Epithelial cell of prostate (primary cell): Measurements from ENCODE around the gene TYW5.

Source experiments
- DNase-seq: peaks from one replicate; pipeline ENCODE4 v3.0.0-alpha.2; 2011; ENCODE audit warnings: low read depth, low spot score
- H3K27ac ChIP-seq: fragments of 450-650 bp; 2 replicates; pipeline ENCODE4 v1.5.1; 2017; ENCODE audit warnings: mild to moderate bottlenecking

Gene TYW5, protein sequence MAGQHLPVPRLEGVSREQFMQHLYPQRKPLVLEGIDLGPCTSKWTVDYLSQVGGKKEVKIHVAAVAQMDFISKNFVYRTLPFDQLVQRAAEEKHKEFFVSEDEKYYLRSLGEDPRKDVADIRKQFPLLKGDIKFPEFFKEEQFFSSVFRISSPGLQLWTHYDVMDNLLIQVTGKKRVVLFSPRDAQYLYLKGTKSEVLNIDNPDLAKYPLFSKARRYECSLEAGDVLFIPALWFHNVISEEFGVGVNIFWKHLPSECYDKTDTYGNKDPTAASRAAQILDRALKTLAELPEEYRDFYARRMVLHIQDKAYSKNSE

DNA sequence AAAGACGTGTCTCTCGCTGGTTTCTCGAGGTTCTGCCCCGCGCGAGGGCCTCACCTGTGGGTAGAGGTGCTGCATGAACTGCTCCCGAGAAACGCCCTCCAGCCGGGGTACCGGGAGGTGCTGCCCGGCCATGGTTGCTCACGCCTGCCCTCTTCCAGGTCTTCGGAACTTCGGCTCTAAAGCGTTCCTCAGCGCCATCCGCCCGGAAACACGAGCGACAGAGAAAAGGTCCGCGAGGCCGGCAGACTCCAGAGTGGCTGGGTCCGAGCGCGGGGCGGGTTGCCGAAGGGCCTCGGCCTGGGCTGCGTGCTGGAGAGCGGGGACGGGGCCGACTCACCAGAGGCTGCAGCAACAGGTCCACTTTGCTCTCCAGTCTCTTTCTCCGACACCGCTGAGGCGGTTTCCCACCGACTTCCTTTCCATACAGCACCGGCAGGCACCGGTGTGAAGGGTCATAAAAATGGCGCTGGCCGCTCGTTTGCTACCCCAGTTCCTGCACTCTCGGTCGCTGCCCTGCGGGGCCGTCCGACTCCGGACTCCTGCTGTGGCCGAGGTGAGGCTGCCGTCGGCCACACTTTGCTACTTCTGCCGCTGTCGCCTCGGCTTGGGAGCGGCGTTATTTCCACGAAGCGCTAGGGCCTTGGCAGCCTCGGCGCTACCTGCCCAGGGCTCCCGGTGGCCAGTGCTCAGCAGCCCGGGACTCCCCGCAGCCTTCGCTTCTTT is at the start of gene TYW5, which contains the start of gene MAIP1:
Gene TYW5, minus strand, starts transcription at position 153 of the 723 bp plus-strand sequence. Its CDS starts 21 bp downstream, at position 132.
Gene MAIP1, plus strand, starts transcription at position 244 of the 723 bp plus-strand sequence. Its CDS starts 217 bp downstream, at position 461.
- peak within 1 kb of the TSS; percentile 88 for H3K27ac ChIP-seq
- peak; percentile 53 for DNase-seq

DNA sequence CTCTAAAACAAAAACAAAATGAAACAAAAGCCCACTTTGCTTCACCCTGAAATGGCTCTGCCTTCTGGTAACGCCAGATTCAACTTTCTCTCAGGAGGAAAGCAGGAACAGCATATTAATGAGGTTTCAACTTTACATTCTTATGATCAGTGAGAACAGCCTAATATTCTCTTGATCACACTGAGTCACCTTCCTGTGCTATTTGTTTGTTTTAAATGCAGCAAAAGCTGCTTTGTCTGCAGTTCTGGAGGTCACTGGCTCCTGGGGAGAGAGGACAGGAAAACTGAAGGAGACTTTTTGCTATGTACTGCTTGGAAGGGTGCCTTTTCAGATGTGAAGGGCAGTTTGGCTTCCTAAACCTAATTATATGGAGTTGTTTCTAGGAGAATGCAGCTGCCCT is 48.2 kb upstream of the TYW5 start:
- DNase-seq, result no peak
- H3K27ac ChIP-seq, result no peak overlapping the region

DNA sequence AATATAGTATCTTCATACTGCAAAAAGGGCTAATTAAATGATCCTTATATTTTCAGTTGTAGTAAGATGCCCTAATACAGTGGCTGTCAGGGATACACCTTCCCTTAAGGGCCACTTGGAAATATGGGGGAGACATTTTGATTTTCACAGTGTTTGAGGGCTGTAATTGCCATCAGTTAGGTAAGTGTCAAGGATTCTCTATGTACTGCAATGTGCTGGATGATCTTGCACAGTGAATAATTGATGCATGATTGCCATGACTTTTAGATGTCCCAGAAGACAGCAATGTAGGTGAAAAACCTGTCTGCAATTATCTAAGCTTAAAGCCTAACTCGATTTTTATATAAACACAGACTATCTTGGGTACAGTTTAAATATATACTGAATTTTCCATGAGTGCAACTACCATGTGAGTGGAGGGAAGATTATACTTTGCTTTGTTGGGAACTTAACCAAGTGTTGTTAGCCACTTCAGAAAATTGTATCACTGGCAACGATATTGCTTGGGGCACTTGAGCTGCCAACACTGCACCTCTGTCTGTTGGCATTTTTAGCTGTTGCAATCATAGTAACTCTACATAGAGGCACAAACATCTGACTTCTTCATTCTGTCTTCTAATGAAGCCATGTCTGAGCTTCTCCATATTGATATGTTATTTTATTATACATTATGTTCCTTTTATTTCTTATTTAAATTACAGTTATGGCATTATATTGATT is 45.3 kb upstream of the TYW5 start:
- no peak overlapping the region for H3K27ac ChIP-seq
- DNase-seq, result no peak

DNA sequence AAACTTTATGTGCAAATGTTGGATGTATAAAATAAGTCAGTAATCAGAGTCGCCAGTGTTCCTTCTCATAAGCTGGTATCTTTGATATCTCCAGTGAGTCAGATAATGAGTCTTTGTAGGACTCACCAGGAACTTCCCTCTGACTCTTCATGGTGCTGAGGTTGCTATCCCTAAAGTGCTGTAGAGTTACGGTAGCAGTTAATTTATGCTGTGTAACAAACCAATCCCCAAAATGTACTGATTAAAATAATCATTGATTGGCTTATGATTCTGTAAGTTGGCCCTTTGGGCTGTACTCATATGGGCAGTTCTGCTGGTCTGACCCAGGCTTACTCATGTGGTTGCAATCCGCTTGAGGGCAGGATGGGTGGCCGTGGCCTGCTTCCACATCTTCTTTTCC is 43.9 kb upstream of the TYW5 start:
- H3K27ac ChIP-seq, result no peak overlapping the region
- DNase-seq, result no peak

DNA sequence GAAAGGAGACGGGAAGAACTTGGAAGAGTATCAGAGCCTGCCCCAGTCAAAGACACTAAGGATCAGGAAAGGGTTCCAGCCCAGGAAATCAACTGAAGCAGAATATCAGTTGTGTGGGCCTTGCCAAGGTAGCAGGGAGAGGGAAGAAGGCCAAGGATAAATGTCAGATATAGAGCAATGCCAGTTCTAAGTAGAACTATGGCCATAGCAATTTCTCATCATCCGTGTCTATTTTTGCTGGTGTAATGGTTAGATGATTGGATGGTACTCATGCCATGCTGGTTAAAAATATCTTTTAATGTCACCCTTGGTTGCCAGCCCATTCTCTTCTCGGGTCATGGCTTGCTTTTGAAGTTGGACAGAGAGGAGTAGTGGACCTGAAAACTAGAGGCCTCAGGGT is 42.0 kb upstream of the TYW5 start:
- H3K27ac ChIP-seq, result no peak overlapping the region
- DNase-seq, result no peak

DNA sequence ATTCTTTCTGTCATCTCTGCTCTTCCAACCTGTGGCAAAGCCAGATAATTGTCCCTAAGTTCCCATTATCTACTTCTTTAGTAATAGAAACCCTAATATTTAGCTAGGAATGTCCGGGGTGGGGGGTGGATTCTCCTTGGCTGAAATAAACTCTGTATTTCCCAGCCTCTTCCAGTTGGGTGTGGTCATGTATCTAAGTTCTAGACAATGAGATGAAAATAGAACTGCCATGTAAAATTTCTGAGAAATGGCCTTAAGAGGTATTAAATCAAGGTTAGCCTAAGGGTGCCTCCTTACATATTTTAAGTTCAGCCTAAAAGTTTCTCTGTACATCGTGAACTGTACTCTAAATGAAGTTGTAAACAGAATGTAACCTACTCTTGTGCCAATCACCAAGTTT is 39.6 kb upstream of the TYW5 start:
- no peak overlapping the region for H3K27ac ChIP-seq
- no peak for DNase-seq

DNA sequence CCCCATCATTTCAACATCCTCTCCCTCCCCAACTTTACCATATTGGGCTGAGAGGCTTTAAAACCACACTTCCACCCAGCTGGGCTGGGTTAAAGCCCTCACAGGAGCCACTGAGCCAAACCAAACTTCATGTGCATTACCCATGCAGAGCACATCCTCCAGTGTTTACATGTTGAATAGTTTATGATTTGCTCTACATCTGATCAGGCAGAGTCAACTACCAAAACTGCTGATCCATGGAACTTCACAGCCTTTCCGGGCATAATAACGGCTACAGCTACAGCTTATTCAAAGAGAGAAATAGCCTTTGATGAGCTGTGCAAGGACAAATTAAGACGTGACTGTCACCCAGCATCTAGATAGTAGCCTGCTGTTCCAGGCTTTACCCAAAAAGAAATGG is 39.1 kb upstream of the TYW5 start:
- H3K27ac ChIP-seq, result no peak overlapping the region
- DNase-seq, result no peak

DNA sequence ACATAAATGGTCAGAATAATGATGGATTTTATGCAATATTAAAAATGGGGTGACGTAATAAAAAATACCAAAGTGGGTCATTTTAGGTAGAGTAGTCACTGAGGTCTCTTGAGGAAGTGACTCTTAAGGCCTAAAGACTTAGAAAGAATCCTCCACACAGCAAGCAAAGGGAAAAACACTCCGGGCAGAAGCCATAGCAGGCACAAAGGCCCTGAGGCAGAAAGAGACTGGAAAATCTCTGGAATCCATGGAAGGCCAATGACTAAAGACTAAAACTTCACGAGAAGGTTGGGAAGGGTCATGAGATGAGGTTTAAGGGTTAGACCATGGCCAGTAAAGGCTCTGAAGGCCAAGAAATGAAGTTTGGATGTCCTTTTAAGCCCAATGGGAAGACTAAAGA is 37.0 kb upstream of the TYW5 start:
- DNase-seq, result no peak

DNA sequence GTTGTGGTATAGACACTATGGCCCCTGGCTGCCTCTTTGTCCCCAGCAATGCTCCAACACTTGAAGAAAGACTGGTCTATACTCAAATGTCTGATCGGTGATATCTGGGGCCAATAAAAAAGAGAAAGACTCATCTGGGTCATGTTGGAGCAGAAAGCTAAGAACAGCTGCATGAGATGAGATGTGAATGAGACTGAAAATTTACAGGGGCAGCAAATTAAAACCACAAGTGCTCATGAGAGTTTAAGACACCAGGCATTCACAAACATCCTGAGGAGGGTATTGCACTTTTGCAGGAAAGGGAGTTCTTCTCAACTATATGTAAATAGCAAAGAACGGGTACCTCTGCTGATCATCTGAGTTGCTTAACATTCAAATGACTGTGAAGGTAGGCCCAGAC is 36.4 kb upstream of the TYW5 start:
- DNase-seq, result no peak
- no peak overlapping the region for H3K27ac ChIP-seq

More for the DNA sequence above, 37.0 kb upstream of the TYW5 start:
- no peak overlapping the region for H3K27ac ChIP-seq

DNA sequence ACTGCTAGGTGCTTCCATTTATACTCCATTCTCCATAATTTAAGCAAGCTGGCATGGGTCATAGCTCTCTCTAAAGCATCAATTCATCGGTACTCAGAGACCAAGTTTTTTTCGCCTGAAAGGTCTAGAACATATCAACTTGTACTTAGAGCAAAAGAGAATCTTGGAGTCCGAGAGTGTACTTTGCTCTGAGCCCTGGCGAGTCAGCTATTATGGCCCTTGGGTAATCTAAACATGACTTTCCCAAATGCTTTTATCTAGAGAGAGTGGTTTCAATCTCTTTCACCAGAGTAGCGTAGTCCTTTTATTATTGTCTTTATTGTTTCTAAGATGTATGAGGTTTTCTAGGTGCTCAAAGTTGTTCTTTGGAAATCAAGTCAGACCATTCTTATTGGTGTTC is 34.5 kb upstream of the TYW5 start:
- no peak for DNase-seq
- no peak overlapping the region for H3K27ac ChIP-seq

DNA sequence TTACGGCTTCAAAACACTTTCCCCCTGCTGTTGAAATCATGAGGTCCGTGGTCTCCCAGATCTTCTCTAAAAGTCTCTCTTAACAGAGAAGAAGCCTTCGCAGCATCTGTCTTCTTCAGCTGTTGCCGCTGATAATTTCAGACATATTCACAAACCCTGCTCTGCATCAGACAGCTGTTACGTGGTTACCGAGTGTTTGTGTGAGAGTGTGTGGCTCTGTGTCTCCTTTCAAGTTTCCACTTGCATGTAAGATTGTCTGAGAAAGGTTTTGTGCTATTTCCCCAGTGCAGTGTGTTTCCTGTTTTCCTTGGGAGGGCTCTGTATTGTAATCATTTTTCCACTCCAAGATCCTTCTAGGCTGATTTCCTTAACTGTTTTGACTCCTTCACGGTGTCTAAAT is 32.9 kb upstream of the TYW5 start:
- no peak for DNase-seq
- peak overlapping the region; percentile 8 for H3K27ac ChIP-seq

DNA sequence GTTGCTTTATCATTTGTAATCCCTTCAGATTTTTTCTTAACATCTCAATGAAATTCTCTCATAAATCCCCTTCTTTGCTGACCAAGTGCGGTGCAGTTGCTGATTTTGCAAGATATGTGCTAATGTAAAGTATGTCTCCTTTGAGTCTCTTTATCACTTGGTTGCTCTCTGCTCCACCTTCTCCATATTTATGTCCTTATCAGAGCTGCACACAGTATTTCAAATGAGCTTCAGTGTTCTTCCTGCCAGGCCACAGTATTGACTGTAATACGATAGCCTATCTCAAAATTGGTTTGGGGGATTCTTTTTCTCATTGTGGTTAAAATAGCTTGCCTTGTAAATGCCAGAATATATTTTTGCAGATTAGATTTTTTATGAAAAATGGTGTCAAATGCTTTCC is 32.3 kb upstream of the TYW5 start:
- H3K27ac ChIP-seq, result no peak overlapping the region
- DNase-seq, result no peak

DNA sequence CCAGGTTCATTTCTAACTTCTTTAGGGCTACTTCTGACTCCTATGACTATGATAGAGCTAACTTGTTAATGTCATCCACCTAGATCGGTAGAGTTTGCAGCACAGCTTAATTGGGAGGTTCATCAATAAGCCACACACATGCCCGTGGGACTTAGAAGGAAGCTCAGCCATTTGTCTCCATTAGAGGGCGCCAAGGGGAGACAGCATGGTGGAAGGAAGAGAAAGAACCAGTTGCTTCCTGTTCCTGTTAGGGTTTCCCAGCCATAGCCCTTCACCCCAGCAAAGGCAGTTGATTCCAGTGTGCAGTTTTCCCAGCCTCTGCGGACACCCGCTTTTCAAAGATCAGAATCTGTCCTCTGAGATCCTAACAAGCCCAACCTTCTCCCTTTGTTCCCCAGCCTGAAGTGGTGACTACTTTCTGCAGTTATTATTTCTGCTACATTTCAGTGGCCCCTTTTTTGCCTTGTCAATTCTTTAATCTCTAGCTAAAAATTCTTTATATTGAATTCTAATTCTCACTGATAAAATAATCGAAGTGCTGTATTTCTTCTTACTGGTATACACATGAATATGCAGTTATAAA is 30.4 kb upstream of the TYW5 start:
- no peak overlapping the region for H3K27ac ChIP-seq
- DNase-seq, result no peak

DNA sequence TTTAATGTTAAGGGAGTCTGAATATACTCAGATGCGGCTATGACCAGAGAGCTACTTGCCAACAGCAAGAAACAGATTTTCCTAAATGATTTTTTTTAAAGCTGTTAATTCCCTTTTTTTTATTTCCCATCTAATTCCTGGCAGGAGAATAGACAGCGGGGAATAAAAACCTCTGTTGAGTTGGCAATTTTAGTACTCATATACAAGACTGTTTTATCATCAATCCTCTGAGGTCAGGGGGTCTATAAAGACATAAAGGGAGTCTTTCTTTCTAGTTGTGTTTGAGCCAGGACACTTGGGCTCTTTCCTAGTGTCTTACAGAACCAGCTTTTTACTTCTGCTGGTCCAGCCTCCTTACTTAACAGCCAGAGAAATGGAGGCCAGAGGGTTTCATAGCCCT is 29.5 kb upstream of the TYW5 start:
- H3K27ac ChIP-seq, result no peak overlapping the region
- no peak for DNase-seq

DNA sequence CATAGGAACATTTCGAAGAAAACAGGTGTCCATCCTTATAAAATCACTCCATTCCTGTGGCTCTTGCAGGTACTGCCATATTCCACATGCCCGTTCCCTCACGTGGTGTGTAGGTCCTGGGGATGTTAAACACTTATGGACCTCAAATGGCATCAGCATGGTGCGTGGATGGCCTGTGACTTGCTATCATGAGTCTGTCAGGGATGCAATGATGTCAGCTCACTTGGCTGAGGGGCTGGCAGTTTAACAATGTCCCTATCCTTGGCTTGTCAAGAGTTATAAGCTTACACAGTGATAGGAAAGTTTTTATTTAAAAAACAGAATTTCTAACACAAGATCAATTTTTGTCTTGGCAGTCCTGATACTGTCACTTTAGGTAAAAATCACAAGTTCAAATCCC is 28.9 kb upstream of the TYW5 start:
- DNase-seq, result no peak
- H3K27ac ChIP-seq, result no peak overlapping the region

DNA sequence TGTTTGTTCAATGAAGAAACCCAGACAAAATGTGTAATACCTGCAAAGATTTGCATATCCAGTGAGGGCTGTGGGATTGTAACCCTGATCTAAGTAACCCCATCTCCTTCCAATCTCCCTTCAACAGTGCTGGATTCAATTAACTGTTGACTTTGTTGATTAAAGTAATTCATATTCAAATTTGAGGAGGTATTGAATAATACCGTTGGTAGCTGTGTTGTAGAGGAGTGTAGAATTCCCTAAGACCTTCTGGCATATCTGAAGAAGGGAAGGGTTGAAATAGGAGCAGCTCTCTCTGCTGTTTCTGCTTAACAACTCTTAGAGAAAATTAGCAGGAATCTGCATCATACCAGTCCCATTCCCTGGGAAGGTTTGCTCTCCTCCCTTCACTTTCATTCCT is 28.2 kb upstream of the TYW5 start:
- no peak for DNase-seq
- H3K27ac ChIP-seq, result no peak overlapping the region

DNA sequence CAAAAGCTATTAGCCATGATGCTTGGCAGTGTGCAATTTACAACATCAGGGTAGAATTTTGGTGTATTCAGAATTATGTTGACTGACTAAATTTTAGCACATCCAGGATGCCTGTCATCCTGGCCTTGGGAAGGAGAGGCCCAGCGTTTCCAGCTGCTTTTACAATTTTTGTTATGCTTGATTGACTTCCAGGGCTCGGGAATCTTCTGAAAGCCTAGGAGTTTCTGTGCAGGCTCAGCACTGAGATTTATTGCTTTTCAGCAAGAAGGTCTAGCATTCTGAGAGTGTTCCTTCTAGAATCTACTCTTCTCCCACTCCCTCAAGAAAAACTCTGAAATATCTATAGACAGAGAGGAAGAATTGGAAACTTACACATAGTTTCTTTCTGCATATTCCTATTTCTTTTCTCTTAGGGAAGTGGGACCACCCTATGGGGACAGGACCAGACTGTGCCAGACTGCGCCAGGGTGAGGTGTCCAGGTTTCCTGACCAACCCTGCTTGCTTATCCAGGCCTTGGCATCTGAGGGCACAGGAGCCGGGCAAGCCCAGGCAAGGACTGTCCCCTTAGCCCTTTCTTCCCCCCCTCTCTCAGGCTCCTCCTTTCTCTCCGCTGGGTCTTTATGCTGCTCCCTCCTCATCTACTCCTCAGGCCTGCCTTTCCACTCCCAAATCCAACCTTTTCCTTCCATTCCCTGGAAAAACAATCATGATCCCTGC is 27.0 kb upstream of the TYW5 start:
- H3K27ac ChIP-seq, result peak overlapping the region; percentile 34

DNA sequence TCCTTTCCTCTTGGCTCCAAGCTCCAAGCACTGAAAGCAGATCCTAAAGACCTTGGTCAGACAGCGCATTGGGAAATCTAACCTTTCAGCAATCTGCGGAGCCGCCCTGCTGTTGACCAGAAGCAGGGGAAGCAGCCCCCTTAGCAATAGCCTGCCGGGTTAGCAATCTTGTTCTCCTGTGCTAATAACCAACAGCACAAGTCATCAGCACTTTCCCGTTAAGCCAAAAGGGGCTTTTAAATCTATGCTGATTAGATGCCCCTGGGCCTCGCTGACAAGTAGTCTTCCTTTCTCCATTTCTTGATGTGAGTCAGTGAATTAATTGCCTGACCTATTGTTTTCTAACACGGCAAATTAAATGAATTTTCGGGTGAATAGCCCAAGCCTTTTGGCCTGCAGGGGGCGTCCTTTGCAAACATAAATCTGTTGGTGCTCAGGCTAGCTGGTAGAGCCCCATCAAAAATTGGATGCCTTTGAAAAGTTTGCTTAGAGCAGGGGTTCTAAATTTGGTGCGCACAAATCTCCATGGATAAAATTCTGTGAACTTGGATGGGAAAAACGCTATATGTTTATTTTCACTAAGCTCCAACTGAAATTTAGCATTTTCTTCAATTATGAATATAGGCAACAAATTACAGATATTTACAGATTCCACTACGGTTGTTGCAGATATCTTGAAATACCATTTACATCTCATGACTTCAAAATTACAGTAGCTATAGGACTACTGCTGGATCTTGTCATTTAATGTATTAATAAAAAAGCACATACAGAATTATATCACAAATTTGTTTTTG is 24.7 kb upstream of the TYW5 start:
- DNase-seq, result no peak

More for the DNA sequence above, 27.0 kb upstream of the TYW5 start:
- no peak for DNase-seq

DNA sequence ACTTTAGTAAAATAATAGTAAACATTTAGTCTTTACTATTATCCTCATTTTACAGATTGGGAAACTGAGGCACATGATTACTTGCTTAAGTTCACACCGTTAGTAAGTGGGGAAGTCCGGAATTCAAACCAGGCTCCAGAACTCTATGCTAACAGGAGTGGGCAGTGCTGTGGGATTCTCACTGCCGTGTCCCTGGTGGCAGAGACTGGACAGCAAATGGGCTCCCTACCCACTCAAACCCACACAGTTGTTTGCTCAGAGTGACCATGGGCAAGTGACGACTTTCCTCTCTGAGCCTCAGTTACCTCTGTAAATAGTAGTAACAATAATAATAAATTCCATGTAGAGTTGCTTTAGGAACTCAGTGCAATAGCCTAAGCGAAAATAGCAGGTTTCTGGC is 24.1 kb upstream of the TYW5 start:
- no peak overlapping the region for H3K27ac ChIP-seq
- DNase-seq, result no peak

More for the DNA sequence above, 24.7 kb upstream of the TYW5 start:
- H3K27ac ChIP-seq, result no peak overlapping the region
